CD4-positive, alpha-beta T cell treated with Interleukin-2 at 100 ng/mL for 4 hours (primary cell): Measurements from ENCODE around the gene ZNF544.
"Not testable (repeated sequence)": the region's sequence is repeated elsewhere in the genome, so short reads cannot be mapped to it uniquely, and the experiment has no call there.

Experiments
- DNase-seq: peaks from one replicate; pipeline ENCODE4 v3.0.0-alpha.2; 2020; ENCODE audit warnings: low spot score

Gene ZNF544

DNA sequence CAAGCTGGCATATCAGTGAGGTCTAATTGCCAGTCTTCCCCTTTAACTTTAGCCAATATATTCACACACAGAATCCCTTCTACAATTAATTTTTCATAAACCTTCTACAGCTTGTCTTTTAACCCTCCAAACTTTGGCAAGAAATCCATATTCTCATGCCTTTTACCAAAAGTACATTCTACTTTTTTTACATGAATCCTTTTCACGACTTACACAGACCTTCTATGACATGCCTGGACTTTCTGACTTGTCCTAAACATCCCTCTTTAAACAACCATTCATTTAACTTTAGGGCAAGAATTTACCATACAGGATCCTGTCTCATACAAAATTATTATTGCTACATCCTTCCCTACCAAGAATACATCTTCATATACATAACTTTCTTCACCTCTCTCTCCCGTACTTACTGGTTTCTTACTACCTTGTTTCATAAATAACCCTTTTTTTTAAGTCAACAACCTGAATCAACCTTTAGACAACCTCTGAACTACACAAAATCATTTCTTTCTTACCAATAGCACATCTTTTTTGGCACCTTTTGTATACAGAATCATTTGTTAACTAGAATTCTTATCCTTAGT lies 23.5 kb downstream of the ZNF544 start:
- DNase-seq, result no peak

- DNase-seq, result not testable (repeated sequence)
Observed at GRCh38 chr19:58258259-58258658, 29.5 kb downstream of the ZNF544 start.

- no peak for DNase-seq
Observed at GRCh38 chr19:58261600-58261967, 32.9 kb downstream of the ZNF544 start.

- no peak for DNase-seq
Observed at GRCh38 chr19:58261968-58262921, 33.5 kb downstream of the ZNF544 start.

GRCh38 chr19:58262922-58263296 lies 34.2 kb downstream of the ZNF544 start:
- DNase-seq, result no peak

DNA sequence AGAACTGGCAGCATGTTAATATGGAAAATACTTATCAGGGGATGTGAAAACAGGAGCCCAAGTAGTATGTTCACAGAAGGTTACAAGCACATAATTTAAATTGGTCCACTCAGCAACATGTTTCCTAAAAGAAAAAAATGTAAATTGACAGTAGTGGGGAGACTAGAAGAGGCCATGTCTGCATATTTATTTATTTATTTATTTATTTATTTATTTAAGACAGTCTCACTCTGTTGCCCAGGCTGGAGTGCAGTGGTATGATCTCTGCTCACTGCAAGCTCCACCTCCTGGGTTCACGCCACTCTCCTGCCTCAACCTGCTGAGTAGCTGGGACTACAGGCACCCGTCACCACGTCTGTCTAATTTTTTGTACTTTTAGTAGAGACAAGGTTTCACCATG lies 36.4 kb downstream of the ZNF544 start:
- no peak for DNase-seq

DNA sequence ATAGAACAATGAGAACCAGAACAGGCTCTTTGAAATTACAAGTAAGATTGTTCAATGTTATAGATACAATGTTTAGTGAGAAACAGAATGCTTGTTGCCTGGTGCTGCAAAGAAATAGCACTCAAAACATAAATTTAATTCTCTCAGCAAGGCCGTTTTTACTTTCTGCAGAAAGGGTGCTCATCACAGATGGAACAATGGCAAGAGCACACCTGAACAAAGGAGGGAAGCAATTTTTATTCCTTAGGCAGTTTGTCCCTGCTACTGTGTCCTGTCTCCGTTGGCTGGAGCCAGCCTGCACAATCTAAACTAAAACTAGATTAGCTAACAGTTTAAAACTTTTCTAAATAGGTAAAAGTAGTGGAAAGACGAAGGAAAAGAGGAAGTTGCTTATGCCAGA lies 39.6 kb downstream of the ZNF544 start:
- DNase-seq, result no peak

DNA sequence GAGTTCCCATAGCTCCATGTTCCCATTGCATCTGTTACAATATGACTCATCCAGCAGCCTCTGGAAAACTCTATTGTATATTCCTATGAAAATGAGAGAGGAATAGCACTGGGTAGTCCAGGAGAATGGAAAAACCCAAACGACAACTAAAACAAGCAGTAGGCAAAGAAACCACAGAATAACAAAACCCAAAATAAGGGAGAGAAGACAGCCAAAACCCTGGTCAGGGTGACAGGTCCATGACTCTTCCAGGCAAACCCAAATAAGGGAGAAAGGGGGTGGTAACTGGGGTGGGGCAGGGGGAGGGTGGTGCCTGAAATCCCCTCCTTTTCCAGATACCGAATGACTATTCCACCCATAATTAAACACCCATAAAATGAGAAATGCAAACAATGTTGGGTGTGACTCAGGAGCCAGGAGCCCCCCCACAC lies 46.1 kb downstream of the ZNF544 start:
- no peak for DNase-seq

DNA sequence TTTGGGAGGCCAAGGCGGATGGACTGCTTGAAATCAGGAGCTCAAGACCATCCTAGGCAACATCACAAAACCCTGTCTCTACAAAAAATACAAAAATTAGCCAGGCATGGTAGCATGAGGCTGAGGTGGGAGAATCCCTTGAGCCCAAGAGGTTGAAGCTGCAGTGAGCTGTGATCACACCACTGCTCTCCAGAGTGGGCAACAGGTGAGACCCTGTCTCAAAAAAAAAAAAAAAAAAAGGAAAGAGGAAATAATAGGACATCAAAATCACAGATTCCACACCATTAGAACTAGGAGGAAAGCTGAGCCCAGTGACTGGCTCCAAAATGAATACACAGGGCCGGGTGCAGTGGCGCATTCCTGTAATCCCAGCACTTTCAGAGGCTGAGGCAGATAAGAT lies 46.9 kb downstream of the ZNF544 start:
- DNase-seq, result no peak

GRCh38 chr19:58277197-58277596 lies 48.5 kb downstream of the ZNF544 start:
- DNase-seq, result no peak

DNA sequence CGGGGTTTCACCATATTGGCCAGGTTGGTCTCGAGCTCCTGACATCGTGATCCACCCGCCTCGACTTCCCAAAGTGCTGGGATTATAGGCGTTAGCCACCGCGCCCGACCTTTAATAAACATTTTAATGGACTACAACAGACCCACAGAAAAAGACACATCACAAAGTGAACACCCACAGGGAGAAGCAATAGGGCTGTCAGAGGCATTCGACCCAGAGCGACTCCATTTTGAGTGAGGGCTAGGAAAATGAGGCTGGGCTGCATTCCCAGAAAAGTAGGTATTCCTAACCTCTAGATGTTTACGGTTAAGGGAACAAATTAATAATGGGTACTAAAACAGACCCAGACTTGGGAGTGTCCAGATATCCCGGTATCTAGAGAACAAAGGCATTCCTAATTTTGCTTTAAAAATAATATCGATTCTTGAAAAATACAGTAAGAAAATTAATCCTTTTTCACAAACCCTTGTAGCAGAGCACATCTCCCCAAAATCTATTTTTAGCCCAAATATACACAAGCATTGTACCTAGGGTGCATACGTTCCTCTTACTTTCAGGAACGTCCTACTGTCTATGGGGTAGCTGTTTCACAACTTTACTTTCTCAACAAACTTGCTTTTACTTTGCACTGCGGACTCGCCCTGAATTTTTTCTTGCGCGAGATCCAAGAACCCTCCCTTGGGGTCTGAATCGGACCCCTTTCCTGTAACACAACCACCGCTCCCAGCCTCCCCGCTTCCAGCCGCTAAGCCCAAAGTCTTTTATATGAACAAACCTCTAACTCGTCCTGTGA lies 49.2 kb downstream of the ZNF544 start:
- no peak for DNase-seq

DNA sequence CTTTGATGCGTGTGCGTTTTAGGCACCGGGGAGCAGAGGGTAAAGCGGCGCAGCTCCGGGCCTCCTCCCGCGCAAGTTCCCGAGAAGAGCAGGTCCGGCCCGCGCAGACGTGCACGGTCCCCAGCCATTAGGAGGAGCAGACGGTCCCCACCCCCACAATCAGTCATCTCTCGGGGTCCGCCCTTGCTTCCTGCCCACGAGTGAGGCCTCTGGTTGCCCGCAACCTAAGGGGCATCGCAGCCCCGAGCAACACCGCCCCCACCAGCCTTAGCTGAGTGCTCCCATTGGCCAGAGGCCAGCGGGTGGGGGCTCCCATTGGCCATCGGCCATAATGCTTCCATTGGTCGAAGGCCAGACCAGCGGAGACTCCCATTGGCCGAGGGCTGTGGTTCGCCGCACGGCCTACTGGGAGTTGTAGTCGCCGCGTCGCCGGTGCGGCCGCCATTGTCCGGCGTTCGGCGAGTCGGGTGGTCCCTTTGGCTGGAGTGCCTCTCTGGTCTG lies 49.9 kb downstream of the ZNF544 start, which contains the start of gene ZNF8:
Gene ZNF8, plus strand, starts transcription at position 415 of the 501 bp plus-strand sequence. CDS start 127 bp downstream, outside the sequence.
- peak; percentile 99 for DNase-seq

DNA sequence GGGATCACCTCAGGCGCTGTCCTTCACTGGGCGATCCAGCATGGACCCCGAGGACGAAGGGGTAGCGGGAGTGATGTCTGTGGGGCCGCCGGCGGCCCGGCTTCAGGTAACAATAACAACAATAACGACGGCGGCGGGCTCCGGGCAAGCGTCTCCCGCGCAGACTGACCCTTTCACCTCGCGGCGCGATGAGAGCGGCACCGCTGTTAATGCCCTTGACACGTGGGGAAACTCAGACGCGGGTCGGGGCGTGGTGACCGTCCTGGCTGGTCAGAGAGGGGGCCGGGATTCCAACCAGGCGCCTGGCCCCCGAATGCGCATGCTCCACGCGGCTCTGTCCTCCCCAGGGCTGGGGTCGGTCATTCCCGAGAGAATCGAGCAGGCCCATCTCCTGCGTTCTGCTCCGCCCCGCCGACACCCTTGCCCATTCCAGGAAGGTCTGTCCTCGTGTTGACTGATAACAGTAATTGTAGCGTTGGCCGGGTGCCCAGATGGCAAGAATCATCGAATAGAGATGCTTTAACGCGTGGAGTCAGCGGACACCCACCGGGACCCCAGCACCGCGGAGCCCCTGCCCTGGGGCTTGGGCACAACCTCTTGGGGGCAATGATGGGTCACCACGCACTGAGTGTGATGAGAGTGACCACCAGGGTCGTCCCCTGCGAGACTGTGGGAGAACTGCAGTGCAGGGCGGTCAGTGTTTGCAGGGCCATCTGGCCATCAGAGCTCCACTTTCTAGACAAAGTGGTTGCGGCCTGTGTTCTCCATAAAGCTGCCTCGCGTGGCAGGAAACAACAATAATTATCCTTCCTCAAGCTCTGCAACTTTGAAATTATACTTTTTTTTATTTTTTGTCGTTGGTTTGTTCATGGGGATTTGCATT lies 50.6 kb downstream of the ZNF544 start:
- peak; percentile 19 for DNase-seq

DNA sequence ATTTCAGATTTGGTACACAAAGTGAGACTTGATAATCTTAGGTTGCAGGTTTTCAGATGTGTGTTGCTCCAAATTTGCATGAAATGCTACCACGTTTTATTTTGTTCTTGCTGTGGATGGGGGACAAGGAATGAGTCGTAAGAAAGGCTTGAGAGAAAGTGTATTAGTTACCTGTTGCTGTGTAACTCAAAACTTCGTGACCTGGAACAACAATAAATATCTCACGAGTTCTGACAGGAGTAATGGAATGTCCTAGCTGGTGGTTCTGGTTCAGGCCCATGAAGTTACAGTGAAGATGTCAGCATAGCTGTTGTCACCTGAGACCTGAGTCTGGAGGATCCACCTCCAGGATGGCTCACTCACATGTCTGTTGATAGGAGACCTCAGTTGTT lies 51.2 kb downstream of the ZNF544 start:
- no peak for DNase-seq

DNA sequence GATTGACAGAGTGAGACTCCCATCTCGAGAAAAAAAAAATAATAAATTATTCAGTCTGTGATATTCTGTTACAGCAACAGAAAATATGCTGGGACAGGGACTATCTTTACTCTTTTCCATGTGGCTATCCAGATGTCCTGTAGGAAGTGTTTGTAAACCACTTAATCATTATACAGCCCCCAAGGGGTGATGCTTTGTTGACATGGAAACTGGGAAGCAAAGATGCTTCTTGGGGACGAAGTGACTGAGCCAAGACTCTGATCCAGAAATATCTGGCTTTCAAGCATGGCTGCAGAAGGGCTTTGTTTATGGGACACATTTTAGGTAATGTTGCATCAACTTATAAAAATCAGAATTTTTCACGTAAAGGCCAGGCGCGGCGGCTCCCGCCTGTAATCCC lies 55.5 kb downstream of the ZNF544 start:
- no peak for DNase-seq

- no peak for DNase-seq
Observed at GRCh38 chr19:58291943-58292342, 63.2 kb downstream of the ZNF544 start.

DNA sequence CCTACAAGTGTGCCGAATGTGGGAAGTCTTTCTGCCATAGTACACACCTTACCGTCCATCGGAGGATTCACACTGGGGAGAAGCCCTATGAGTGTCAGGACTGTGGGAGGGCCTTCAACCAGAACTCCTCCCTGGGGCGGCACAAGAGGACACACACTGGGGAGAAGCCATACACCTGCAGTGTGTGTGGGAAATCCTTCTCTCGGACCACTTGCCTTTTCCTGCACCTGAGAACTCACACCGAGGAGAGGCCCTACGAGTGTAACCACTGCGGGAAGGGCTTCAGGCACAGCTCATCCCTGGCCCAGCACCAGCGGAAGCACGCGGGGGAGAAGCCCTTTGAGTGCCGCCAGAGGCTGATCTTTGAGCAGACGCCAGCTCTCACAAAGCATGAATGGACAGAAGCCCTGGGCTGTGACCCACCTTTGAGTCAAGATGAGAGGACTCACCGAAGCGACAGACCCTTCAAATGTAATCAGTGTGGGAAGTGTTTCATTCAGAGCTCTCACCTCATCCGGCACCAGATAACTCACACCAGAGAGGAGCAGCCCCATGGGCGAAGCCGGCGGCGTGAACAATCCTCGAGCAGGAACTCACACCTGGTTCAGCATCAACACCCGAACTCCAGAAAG lies 66.1 kb downstream of the ZNF544 start:
- no peak for DNase-seq

DNA sequence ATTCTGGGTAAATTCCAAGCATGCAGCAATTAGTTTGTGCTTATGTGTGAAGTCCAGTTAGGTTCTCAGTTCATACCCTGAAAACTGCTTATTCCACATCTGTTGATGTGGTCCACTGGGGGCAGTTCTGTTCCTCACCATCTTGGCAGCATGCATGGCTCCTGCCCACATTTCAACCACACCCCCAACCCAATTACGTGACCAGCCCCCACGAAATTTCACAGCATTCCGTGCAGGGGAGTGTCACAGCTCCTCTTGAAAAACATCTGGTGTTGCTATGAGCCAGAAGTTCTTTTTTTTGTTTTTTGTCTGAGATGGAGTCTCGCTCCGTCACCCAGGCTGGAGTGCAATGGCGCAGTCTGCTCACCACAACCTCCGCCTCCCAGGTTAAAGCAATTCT lies 67.4 kb downstream of the ZNF544 start:
- DNase-seq, result no peak

- no peak for DNase-seq
Observed at GRCh38 chr19:58300620-58301019, 71.9 kb downstream of the ZNF544 start.

DNA sequence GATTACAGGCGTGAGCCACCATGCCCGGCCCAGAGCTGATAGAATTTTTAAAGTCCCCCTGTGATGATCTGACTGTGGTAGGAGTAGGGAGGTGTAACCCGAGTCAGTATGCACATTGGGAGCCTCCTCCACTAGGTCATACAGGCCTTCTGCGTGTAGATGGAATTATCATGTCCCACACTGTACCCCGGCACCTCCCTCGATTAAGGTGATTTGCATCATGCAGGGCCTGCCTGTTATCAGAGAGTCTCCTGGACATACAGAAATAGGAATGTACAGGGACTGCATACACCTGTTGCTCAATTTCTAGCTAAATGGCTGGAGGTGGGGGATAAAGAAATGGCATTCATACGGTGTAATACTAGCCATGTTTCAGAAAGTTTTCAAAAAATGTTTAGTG lies 75.5 kb downstream of the ZNF544 start:
- no peak for DNase-seq

GRCh38 chr19:58304748-58305064 lies 76.0 kb downstream of the ZNF544 start:
- no peak for DNase-seq
